GM12878 (cell line): ENCODE results near the gene KCTD14. TPM values are rescaled to one million over a fixed set of nuclear protein-coding genes. Genes with fewer than 3 reads are reported as not detected.

Experiments used
- BACH1 ChIP-seq: fragments of 450-650 bp; IDR thresholded peaks from 2 replicates; pipeline ENCODE4 v1.6.1; 2017; ENCODE audit warnings: mild to moderate bottlenecking, borderline replicate concordance
- BHLHE40 ChIP-seq, 2 experiments: fragments of 450-650 bp in 1 of 2; IDR thresholded peaks; 2 replicates each; pipeline ENCODE4 v1.6.1; 2011 to 2017; ENCODE audit warnings: low read depth in 2 of 2, borderline replicate concordance in 1 of 2, improper control_type of control experiment in 1 of 2, low read length in 1 of 2, mild to moderate bottlenecking in 1 of 2
- CBX3 ChIP-seq: fragments of 200-600 bp; sonication (generic); IDR thresholded peaks from 2 replicates; pipeline ENCODE4 v1.6.1; 2016; ENCODE audit warnings: low read depth, borderline replicate concordance
- EGR1 ChIP-seq, 2 experiments: IDR thresholded peaks; 1 replicate in 1 of 2; 2 replicates in 1 of 2; pipeline ENCODE4 v1.6.1; 2011 to 2012; ENCODE audit warnings: low read depth in 2 of 2, low read length in 2 of 2, borderline replicate concordance in 1 of 2, mild to moderate bottlenecking in 1 of 2, moderate library complexity in 1 of 2
- EZH2 ChIP-seq: IDR thresholded peaks from 2 replicates; pipeline ENCODE4 v1.6.1; 2012; ENCODE audit warnings: low read depth, mild to moderate bottlenecking, control low read depth, inconsistent platforms, low read length, borderline replicate concordance; ENCODE audit not compliant: control insufficient read depth
- GATAD2B ChIP-seq: fragments of 450-650 bp; conservative IDR thresholded peaks from 2 replicates; pipeline ENCODE4 v1.6.1; 2017; ENCODE audit warnings: low read depth, mild to moderate bottlenecking, moderate library complexity
- LARP7 ChIP-seq: fragments of 450-650 bp; IDR thresholded peaks from 2 replicates; pipeline ENCODE4 v1.6.1; 2017; ENCODE audit warnings: mild to moderate bottlenecking
- NRF1 ChIP-seq: conservative IDR thresholded peaks from 2 replicates; pipeline ENCODE4 v1.6.1; 2011; ENCODE audit warnings: mild to moderate bottlenecking, low read depth, low read length, improper control_type of control experiment
- POLR2AphosphoS2 ChIP-seq: IDR thresholded peaks from 2 replicates; pipeline ENCODE4 v1.6.1; 2011; ENCODE audit warnings: low read depth, mild to moderate bottlenecking, low read length, improper control_type of control experiment, moderate library complexity
- POLR2AphosphoS5 ChIP-seq: IDR thresholded peaks from 2 replicates; pipeline ENCODE4 v1.6.1; 2011; ENCODE audit warnings: mild to moderate bottlenecking, low read length, inconsistent platforms
- POU2F2 ChIP-seq: IDR thresholded peaks from 3 replicates; pipeline ENCODE4 v1.6.1; 2011; ENCODE audit warnings: low read depth, mild to moderate bottlenecking, low read length, borderline replicate concordance
- RAD21 ChIP-seq: IDR thresholded peaks from 2 replicates; pipeline ENCODE4 v1.6.1; 2011; ENCODE audit warnings: mild to moderate bottlenecking, low read depth, low read length, moderate library complexity; ENCODE audit not compliant: insufficient read depth
- RCOR1 ChIP-seq: conservative IDR thresholded peaks from 2 replicates; pipeline ENCODE4 v1.6.1; 2012; ENCODE audit warnings: low read depth, low read length, improper control_type of control experiment
- RFX5 ChIP-seq: IDR thresholded peaks from 2 replicates; pipeline ENCODE4 v1.6.1; 2011; ENCODE audit warnings: low read depth, low read length, improper control_type of control experiment
- RUNX3 ChIP-seq: IDR thresholded peaks from 2 replicates; pipeline ENCODE4 v1.6.1; 2012; ENCODE audit warnings: low read length, inconsistent platforms
- SMAD1 ChIP-seq: fragments of 450-650 bp; IDR thresholded peaks from 2 replicates; pipeline ENCODE4 v1.6.1; 2018; ENCODE audit warnings: mild to moderate bottlenecking, low read depth; ENCODE audit not compliant: partially characterized antibody
- SMC3 ChIP-seq: IDR thresholded peaks from 2 replicates; pipeline ENCODE4 v1.6.1; 2011; ENCODE audit warnings: low read length, improper control_type of control experiment, borderline replicate concordance
- TBL1XR1 ChIP-seq: IDR thresholded peaks from 2 replicates; pipeline ENCODE4 v1.6.1; 2012; ENCODE audit warnings: low read depth, low read length, improper control_type of control experiment
- YY1 ChIP-seq: IDR thresholded peaks from 2 replicates; pipeline ENCODE4 v1.6.1; 2011; ENCODE audit warnings: low read depth, mild to moderate bottlenecking, low read length
- ZNF24 ChIP-seq: fragments of 450-650 bp; IDR thresholded peaks from 2 replicates; pipeline ENCODE4 v1.6.1; 2017; ENCODE audit warnings: antibody characterized with exemption, mild to moderate bottlenecking
- ZNF274 ChIP-seq: IDR thresholded peaks from one replicate; pipeline ENCODE4 v1.8.0; 2011; ENCODE audit not compliant: insufficient read length, insufficient read depth
- polyA plus RNA-seq, 11 experiments: library from polyadenylated mRNA; depleted of rRNA in 4 of 11; unstranded in 6 of 11; stranded (reverse) in 5 of 11; fragments of >200 nt; fragmentation: Nextera tagmentation in 4 of 11; fragmentation: Illumina TruSeq in 1 of 11; extraction: Ambion mirVana in 4 of 11; extraction: Trizol in 1 of 11; gene quantifications; 1 replicate in 1 of 11; 2 replicates in 10 of 11; pipeline versions ENCODE4 v1.2.1 to v1.2.3, GENCODE V29; 2011 to 2016; ENCODE audit warnings: inconsistent platforms in 2 of 11, missing spikeins in 2 of 11, low read depth in 1 of 11
- total RNA-seq, 4 experiments: library from RNA; depleted of rRNA in 3 of 4; stranded (reverse); fragments of >200 nt in 3 of 4; fragmentation: Illumina TruSeq in 1 of 4; extraction: Trizol in 1 of 4; gene quantifications; 2 replicates each; pipeline versions ENCODE4 v1.2.1 to v1.2.3, GENCODE V29; 2013 to 2021
- TF ChIP-seq, protein P1 (sequence below): IDR thresholded peaks from 2 replicates; pipeline ENCODE4 v1.6.1; 2011; ENCODE audit warnings: borderline replicate concordance, low read depth, mild to moderate bottlenecking, moderate library complexity, mixed read lengths, low read length; ENCODE audit not compliant: insufficient read depth; ENCODE audit errors: extremely low read length
- TF ChIP-seq, protein P2 (sequence below): fragments of 450-650 bp; IDR thresholded peaks from 2 replicates; pipeline ENCODE4 v1.6.1; 2017; ENCODE audit warnings: mild to moderate bottlenecking, moderate library complexity
- TF ChIP-seq, protein P3 (sequence below), 3 experiments: IDR thresholded peaks in 2 of 3; conservative IDR thresholded peaks in 1 of 3; 2 replicates each; pipeline ENCODE4 v1.5.1; 2011; ENCODE audit warnings: low read depth in 3 of 3, low read length in 3 of 3, mild to moderate bottlenecking in 3 of 3, control low read depth in 2 of 3, moderate library complexity in 2 of 3, inconsistent platforms in 1 of 3, mixed read lengths in 1 of 3; ENCODE audit not compliant: control insufficient read depth in 2 of 3, insufficient read depth in 1 of 3; ENCODE audit errors: extremely low read depth in 1 of 3

Gene KCTD14
- total and polyA plus RNA-seq, 10 of the 15 experiments (the other 5 are each of a cell fraction or from before 2014, with no cell fraction given): 0.11 to 0.63 (median 0.48) TPM

GRCh38 chr11:78045851-78046485 lies 22.9 kb upstream of the KCTD14 start (continued):
- TF ChIP-seq CBX3: no peak
- TF ChIP-seq, protein P1, sequence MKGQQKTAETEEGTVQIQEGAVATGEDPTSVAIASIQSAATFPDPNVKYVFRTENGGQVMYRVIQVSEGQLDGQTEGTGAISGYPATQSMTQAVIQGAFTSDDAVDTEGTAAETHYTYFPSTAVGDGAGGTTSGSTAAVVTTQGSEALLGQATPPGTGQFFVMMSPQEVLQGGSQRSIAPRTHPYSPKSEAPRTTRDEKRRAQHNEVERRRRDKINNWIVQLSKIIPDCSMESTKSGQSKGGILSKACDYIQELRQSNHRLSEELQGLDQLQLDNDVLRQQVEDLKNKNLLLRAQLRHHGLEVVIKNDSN: no peak
- peak; percentile 34 to 35; a peak in 1 of 4 replicates for TF ChIP-seq BHLHE40 (IDR thresholded peaks at IDR 0.05; ENCODE audit: borderline replicate concordance in 1 of 2, low read depth in 2 of 2, low read length in 1 of 2)
- TF ChIP-seq BACH1: no peak
- TF ChIP-seq RUNX3: no peak
- peak; percentile 46; the same call in 1 of the 2 replicates for TF ChIP-seq POLR2AphosphoS2
- no peak for TF ChIP-seq RCOR1
- 0 out of 2 replicates have a peak, but pooled peaks have one; percentile 35 for TF ChIP-seq LARP7
- peak in 1 of 2 experiments; percentile 37; a peak in 1 of 3 replicates for TF ChIP-seq EGR1 (IDR thresholded peaks at IDR 0.05; ENCODE audit: borderline replicate concordance in 1 of 2, low read depth in 2 of 2, low read length in 2 of 2)
- 0 out of 3 replicates have a peak, but pooled peaks have one; percentile 14 for TF ChIP-seq POU2F2
- no peak for TF ChIP-seq ZNF24
- no peak for TF ChIP-seq EZH2
- TF ChIP-seq YY1: peak; percentile 79
- no peak for TF ChIP-seq GATAD2B
- TF ChIP-seq ZNF274: no peak
- TF ChIP-seq SMC3: peak; percentile 85
- TF ChIP-seq, protein P2, sequence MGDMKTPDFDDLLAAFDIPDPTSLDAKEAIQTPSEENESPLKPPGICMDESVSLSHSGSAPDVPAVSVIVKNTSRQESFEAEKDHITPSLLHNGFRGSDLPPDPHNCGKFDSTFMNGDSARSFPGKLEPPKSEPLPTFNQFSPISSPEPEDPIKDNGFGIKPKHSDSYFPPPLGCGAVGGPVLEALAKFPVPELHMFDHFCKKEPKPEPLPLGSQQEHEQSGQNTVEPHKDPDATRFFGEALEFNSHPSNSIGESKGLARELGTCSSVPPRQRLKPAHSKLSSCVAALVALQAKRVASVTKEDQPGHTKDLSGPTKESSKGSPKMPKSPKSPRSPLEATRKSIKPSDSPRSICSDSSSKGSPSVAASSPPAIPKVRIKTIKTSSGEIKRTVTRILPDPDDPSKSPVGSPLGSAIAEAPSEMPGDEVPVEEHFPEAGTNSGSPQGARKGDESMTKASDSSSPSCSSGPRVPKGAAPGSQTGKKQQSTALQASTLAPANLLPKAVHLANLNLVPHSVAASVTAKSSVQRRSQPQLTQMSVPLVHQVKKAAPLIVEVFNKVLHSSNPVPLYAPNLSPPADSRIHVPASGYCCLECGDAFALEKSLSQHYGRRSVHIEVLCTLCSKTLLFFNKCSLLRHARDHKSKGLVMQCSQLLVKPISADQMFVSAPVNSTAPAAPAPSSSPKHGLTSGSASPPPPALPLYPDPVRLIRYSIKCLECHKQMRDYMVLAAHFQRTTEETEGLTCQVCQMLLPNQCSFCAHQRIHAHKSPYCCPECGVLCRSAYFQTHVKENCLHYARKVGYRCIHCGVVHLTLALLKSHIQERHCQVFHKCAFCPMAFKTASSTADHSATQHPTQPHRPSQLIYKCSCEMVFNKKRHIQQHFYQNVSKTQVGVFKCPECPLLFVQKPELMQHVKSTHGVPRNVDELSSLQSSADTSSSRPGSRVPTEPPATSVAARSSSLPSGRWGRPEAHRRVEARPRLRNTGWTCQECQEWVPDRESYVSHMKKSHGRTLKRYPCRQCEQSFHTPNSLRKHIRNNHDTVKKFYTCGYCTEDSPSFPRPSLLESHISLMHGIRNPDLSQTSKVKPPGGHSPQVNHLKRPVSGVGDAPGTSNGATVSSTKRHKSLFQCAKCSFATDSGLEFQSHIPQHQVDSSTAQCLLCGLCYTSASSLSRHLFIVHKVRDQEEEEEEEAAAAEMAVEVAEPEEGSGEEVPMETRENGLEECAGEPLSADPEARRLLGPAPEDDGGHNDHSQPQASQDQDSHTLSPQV: no peak
- peak; percentile 69 for TF ChIP-seq SMAD1
- TF ChIP-seq NRF1: no peak
- TF ChIP-seq RAD21: peak; percentile 83
- TF ChIP-seq TBL1XR1: 0 out of 2 replicates have a peak, but pooled peaks have one; percentile 42
- TF ChIP-seq RFX5: no peak
- TF ChIP-seq, protein P3, sequence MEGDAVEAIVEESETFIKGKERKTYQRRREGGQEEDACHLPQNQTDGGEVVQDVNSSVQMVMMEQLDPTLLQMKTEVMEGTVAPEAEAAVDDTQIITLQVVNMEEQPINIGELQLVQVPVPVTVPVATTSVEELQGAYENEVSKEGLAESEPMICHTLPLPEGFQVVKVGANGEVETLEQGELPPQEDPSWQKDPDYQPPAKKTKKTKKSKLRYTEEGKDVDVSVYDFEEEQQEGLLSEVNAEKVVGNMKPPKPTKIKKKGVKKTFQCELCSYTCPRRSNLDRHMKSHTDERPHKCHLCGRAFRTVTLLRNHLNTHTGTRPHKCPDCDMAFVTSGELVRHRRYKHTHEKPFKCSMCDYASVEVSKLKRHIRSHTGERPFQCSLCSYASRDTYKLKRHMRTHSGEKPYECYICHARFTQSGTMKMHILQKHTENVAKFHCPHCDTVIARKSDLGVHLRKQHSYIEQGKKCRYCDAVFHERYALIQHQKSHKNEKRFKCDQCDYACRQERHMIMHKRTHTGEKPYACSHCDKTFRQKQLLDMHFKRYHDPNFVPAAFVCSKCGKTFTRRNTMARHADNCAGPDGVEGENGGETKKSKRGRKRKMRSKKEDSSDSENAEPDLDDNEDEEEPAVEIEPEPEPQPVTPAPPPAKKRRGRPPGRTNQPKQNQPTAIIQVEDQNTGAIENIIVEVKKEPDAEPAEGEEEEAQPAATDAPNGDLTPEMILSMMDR (IDR thresholded peaks at IDR 0.05 in 2 of 3, conservative IDR thresholded peaks at IDR 0.05 in 1 of 3; ENCODE audit: control insufficient read depth in 2 of 3, extremely low read depth in 1 of 3, insufficient read depth in 1 of 3, low read depth in 3 of 3, low read length in 3 of 3): peak; percentile 96 to 99 (median 98)
- TF ChIP-seq POLR2AphosphoS5: peak; percentile 54; the same call in 1 of the 2 replicates
